H1 (cell line): Measurements from ENCODE around the gene RIPK4. TPM values are rescaled to one million over a fixed set of nuclear protein-coding genes. Genes with fewer than 3 reads are reported as not detected.
A peak's percentile ranks its signal among the peaks of the same experiment; 100 is the strongest.
"Not testable (repeated sequence)": the region's sequence is repeated elsewhere in the genome, so short reads cannot be mapped to it uniquely, and the experiment has no call there.

Source experiments
- CTCF ChIA-PET: fragments of 300-600 bp; sonication (Branson Sonifier 250); formaldehyde crosslinking; loops from one replicate; lab custom pipeline; 2021; ENCODE audit not compliant: partially characterized antibody; lab: Charles Lee
- POLR2A ChIA-PET: fragments of 300-600 bp; sonication (Branson Sonifier 250); formaldehyde crosslinking; loops from one replicate; lab custom pipeline; 2021; ENCODE audit warnings: inconsistent platforms; ENCODE audit not compliant: partially characterized antibody; lab: Charles Lee
- DNase-seq, 2 experiments: peaks; one replicate each; pipeline versions ENCODE4 v3.0.0 to v3.0.0-alpha.2; 2010 to 2022; ENCODE audit warnings: low spot score in 2 of 2, low read depth in 1 of 2, mixed read lengths in 1 of 2
- FAIRE-seq: peaks from 2 replicates; lab custom pipeline; 2011; peaks lifted over from hg19 to GRCh38; lab: Jason Lieb, UNC
- H2AFZ ChIP-seq: 2 replicates; pipeline ENCODE4 v1.8.1; 2012; ENCODE audit warnings: low read length, inconsistent platforms
- H2AK5ac ChIP-seq: 2 replicates; pipeline ENCODE4 v1.6.1; 2013; ENCODE audit warnings: low read depth, low read length
- H2BK120ac ChIP-seq: replicated peaks from 2 replicates; pipeline ENCODE3; 2013; ENCODE audit warnings: low read depth, low read length, inconsistent platforms
- H2BK12ac ChIP-seq: 2 replicates; pipeline ENCODE4 v1.6.1; 2013; ENCODE audit warnings: low read depth, low read length
- H2BK15ac ChIP-seq: 2 replicates; pipeline ENCODE4 v1.6.1; 2013; ENCODE audit warnings: low read length
- H2BK20ac ChIP-seq: 2 replicates; pipeline ENCODE4 v1.6.1; 2013; ENCODE audit warnings: low read length
- H2BK5ac ChIP-seq: 2 replicates; pipeline ENCODE4 v1.6.1; 2013; ENCODE audit warnings: low read depth, low read length
- H3K14ac ChIP-seq: 2 replicates; pipeline ENCODE4 v1.6.1; 2013; ENCODE audit warnings: inconsistent platforms; ENCODE audit not compliant: insufficient read length
- H3K18ac ChIP-seq: 2 replicates; pipeline ENCODE4 v1.6.1; 2013; ENCODE audit warnings: low read length; ENCODE audit errors: extremely low read depth
- H3K23ac ChIP-seq: 2 replicates; pipeline ENCODE4 v1.6.1; 2013; ENCODE audit warnings: inconsistent platforms; ENCODE audit not compliant: insufficient read length
- H3K23me2 ChIP-seq: 2 replicates; pipeline ENCODE4 v1.6.1; 2013; ENCODE audit warnings: low read depth, low read length
- H3K27ac ChIP-seq: 2 replicates; pipeline ENCODE4 v1.6.1; 2011; ENCODE audit warnings: low read depth, low read length, inconsistent platforms
- H3K27me3 ChIP-seq, 4 experiments: replicated peaks in 1 of 4; 1 replicate in 1 of 4; 2 replicates in 3 of 4; pipeline versions ENCODE4 v1.6.1 to v1.8.1; 2011 to 2013; ENCODE audit warnings: low read length in 3 of 4, mild to moderate bottlenecking in 3 of 4, inconsistent platforms in 2 of 4, mixed read lengths in 2 of 4, moderate library complexity in 1 of 4; ENCODE audit not compliant: control insufficient read depth in 3 of 4, insufficient read depth in 3 of 4; ENCODE audit errors: extremely low read depth in 1 of 4
- H3K36me3 ChIP-seq, 4 experiments: 2 replicates each; pipeline versions ENCODE4 v1.6.1 to v1.8.1; 2011 to 2013; ENCODE audit warnings: mild to moderate bottlenecking in 4 of 4, low read length in 3 of 4, moderate library complexity in 2 of 4, control low read depth in 1 of 4, inconsistent platforms in 1 of 4; ENCODE audit not compliant: insufficient read depth in 4 of 4, control insufficient read depth in 2 of 4
- H3K4ac ChIP-seq: replicated peaks from 2 replicates; pipeline ENCODE3; 2013; ENCODE audit warnings: low read length, low read depth, mixed read lengths, inconsistent platforms; ENCODE audit not compliant: insufficient read length
- H3K4me1 ChIP-seq, 4 experiments: replicated peaks in 1 of 4; 1 replicate in 1 of 4; 2 replicates in 3 of 4; pipeline versions ENCODE4 v1.6.1 to v1.8.1; 2011 to 2013; ENCODE audit warnings: low read length in 3 of 4, inconsistent platforms in 2 of 4, mixed read lengths in 1 of 4; ENCODE audit not compliant: insufficient read depth in 4 of 4, control insufficient read depth in 3 of 4
- H3K4me2 ChIP-seq, 2 experiments: 2 replicates each; pipeline versions ENCODE4 v1.6.1 to v1.8.1; 2011 to 2013; ENCODE audit warnings: low read depth in 2 of 2, low read length in 2 of 2, control low read depth in 1 of 2, inconsistent platforms in 1 of 2, mild to moderate bottlenecking in 1 of 2; ENCODE audit not compliant: insufficient read depth in 1 of 2
- H3K4me3 ChIP-seq, 4 experiments: fragments of 200-600, 300-600 bp in 1 of 4; sonication (generic), shearing (Covaris generic), sonication (Bioruptor Twin) in 1 of 4; 2 replicates each; pipeline versions ENCODE4 v1.5.1 to v1.8.1; 2011 to 2016; ENCODE audit warnings: low read length in 4 of 4, low read depth in 3 of 4, control low read depth in 2 of 4, inconsistent platforms in 2 of 4, mild to moderate bottlenecking in 2 of 4, mixed read lengths in 1 of 4, moderate library complexity in 1 of 4; ENCODE audit not compliant: insufficient read depth in 2 of 4; ENCODE audit errors: extremely low read depth in 1 of 4
- H3K56ac ChIP-seq: replicated peaks from 2 replicates; pipeline ENCODE3; 2013; ENCODE audit warnings: low read depth, mild to moderate bottlenecking, mixed read lengths, low read length, inconsistent platforms; ENCODE audit not compliant: insufficient read length
- H3K79me1 ChIP-seq: 2 replicates; pipeline ENCODE4 v1.6.1; 2013; ENCODE audit warnings: low read depth, low read length, control low read depth
- H3K79me2 ChIP-seq, 2 experiments: 2 replicates each; pipeline versions ENCODE4 v1.6.1 to v1.8.1; 2012 to 2013; ENCODE audit warnings: low read length in 2 of 2, mild to moderate bottlenecking in 2 of 2, inconsistent platforms in 1 of 2; ENCODE audit not compliant: insufficient read depth in 2 of 2, control insufficient read depth in 1 of 2
- H3K9ac ChIP-seq, 4 experiments: replicated peaks in 1 of 4; 1 replicate in 1 of 4; 2 replicates in 3 of 4; pipeline versions ENCODE4 v1.6.1 to v1.8.1; 2011 to 2013; ENCODE audit warnings: low read depth in 3 of 4, low read length in 3 of 4, control low read depth in 2 of 4, mild to moderate bottlenecking in 2 of 4, moderate library complexity in 2 of 4, inconsistent platforms in 1 of 4; ENCODE audit errors: extremely low read depth in 1 of 4
- H3K9me3 ChIP-seq, 2 experiments: 2 replicates each; pipeline versions ENCODE4 v1.6.1 to v1.8.1; 2012 to 2013; ENCODE audit warnings: mild to moderate bottlenecking in 2 of 2, moderate library complexity in 2 of 2, control low read depth in 1 of 2, inconsistent platforms in 1 of 2, low read depth in 1 of 2, low read length in 1 of 2, mixed read lengths in 1 of 2; ENCODE audit not compliant: insufficient read depth in 2 of 2
- H4K20me1 ChIP-seq, 2 experiments: replicated peaks in 1 of 2; 2 replicates each; pipeline versions ENCODE3 to v1.8.1; 2011 to 2013; ENCODE audit warnings: inconsistent platforms in 2 of 2, low read length in 2 of 2, mild to moderate bottlenecking in 1 of 2; ENCODE audit not compliant: insufficient read depth in 2 of 2, control insufficient read depth in 1 of 2
- H4K5ac ChIP-seq: 2 replicates; pipeline ENCODE4 v1.6.1; 2013; ENCODE audit warnings: low read length, low read depth, mixed read lengths, inconsistent platforms; ENCODE audit not compliant: insufficient read length
- H4K8ac ChIP-seq: 2 replicates; pipeline ENCODE4 v1.8.0; 2013; ENCODE audit warnings: mild to moderate bottlenecking, moderate library complexity, low read length, inconsistent platforms; ENCODE audit not compliant: insufficient read depth; ENCODE audit errors: extremely low read depth
- H4K91ac ChIP-seq: replicated peaks from 2 replicates; pipeline ENCODE3; 2013; ENCODE audit warnings: low read length, mixed read lengths, inconsistent platforms; ENCODE audit not compliant: insufficient read length
- WGBS, 2 experiments: shearing (Covaris generic) in 1 of 2; methylation state at CpG; one replicate each; pipeline versions ENCODE4 v1.1.6 to v1.1.7; 2013 to 2015; ENCODE audit warnings: low lambda C conversion rate in 2 of 2, mixed read lengths in 2 of 2, inconsistent platforms in 1 of 2, low coverage in 1 of 2, missing lambda C conversion rate in 1 of 2; ENCODE audit not compliant: insufficient replicate concordance in 2 of 2, insufficient coverage in 1 of 2, insufficient read length in 1 of 2; ENCODE audit errors: extremely low coverage in 1 of 2, missing lambda C conversion rate in 1 of 2; 5-methylcytosine and 5-hydroxymethylcytosine counted together
- polyA plus RNA-seq, 7 experiments: library from polyadenylated mRNA; depleted of rRNA in 3 of 7; stranded (reverse) in 5 of 7; unstranded in 2 of 7; fragments of >200 nt in 5 of 7; fragments of 200-250 nt in 2 of 7; gene quantifications; 1 replicate in 5 of 7; 2 replicates in 1 of 7; 4 replicates in 1 of 7; pipeline versions ENCODE4 v1.2.1 to v1.2.3, GENCODE V29; 2011 to 2013; ENCODE audit warnings: missing spikeins in 2 of 7, mixed read lengths in 2 of 7
- total RNA-seq: library from RNA; stranded (reverse); fragmentation: NEBNext Ultra II Directional; extraction: Animal tissue kit (Norgen Biotek cat#: 25700); gene quantifications from 2 replicates; pipeline ENCODE4 v1.2.1, GENCODE V29; 2021

The RIPK4 gene
- total and polyA plus RNA-seq, 2 of the 8 experiments (the other 6 are each of a cell fraction or from before 2014, with no cell fraction given): 2.7 to 5.6 TPM

DNA sequence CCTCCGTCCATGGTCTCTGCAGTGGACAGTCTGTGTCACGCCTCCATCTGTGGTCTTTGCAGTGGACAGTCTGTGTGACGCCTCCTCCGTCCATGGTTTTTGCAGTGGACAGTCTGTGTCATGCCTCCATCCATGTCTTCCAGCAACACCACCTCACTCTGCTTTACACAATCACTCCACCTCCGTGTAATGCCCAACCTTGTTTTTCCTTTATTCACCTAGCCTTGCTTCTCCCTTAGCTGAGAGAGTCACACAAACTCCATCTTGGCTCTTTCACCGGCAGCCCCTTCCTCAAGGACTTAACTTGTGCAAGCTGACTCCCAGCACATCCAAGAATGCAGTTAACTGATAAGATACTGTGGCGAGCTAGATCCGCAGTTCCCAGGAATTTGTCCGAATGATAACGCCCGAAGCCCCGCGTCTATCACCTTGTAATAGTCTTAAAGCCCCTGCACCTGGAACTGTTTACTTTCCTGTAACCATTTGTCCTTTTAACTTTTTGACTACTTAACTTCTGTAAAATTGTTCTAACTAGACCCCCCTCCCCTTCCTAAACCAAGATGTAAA, 52.5 kb downstream of the RIPK4 start:
- not testable (repeated sequence) for H2BK20ac ChIP-seq, H3K4me3 ChIP-seq, H3K14ac ChIP-seq, H3K9me3 ChIP-seq, H4K8ac ChIP-seq, H3K23me2 ChIP-seq, H2BK120ac ChIP-seq, H4K20me1 ChIP-seq, H3K79me1 ChIP-seq, H3K27ac ChIP-seq, H3K27me3 ChIP-seq, H3K36me3 ChIP-seq, H3K79me2 ChIP-seq, H3K9ac ChIP-seq, H3K23ac ChIP-seq, H4K5ac ChIP-seq, DNase-seq, H3K18ac ChIP-seq, H3K4me2 ChIP-seq, H3K4ac ChIP-seq, H2BK15ac ChIP-seq, FAIRE-seq, H3K56ac ChIP-seq, H2AFZ ChIP-seq
- ChIA-PET POLR2A (interaction anchor here (0.9 kb wide), 1 partner anchor 30 kb away, joined by 3 read pairs; no protein-coding TSS in a partner anchor), CTCF (interaction anchor here (0.7 to 2.3 kb wide), 8 partner anchors 40 to 171 kb away, joined by 3 to 8 read pairs (median 4); no protein-coding TSS in a partner anchor)
- 84% methylated on average over 13 of the region's 13 CpGs; no CpG with 5 or more reads in 1 of the 2 experiments for WGBS, 2 experiments
- Histone ChIP-seq H2BK5ac (0 out of 2 replicates have a peak overlapping the region, but pooled peaks have one; percentile 27), H3K4me1 (peaks cover 2 to 24% (median 10%) of the 10 kb centered on the region in 4 experiments), H2BK12ac (peak overlapping the region; percentile 7; the same call in 1 of the 2 replicates), H4K91ac (peak overlapping the region; percentile 29), H2AK5ac (0 out of 2 replicates have a peak overlapping the region, but pooled peaks have one; percentile 43)
